Natural killer cell (primary cell): Measurements from ENCODE around the gene SRGAP3. TPM values are rescaled to one million over a fixed set of nuclear protein-coding genes. Genes with fewer than 3 reads are reported as not detected.

Source experiments
- ATAC-seq, 3 donors: fragments of 150-1000 bp in 2 of 3; fragments of 200-7000 bp in 1 of 3; cut with Tn5 transposase; 1 replicate in 1 of 3; 2 replicates in 2 of 3; pipeline ENCODE4 v1.10.0; 2021; ENCODE audit warnings: mild to moderate bottlenecking in 2 of 3, moderate library complexity in 2 of 3
- DNase-seq, 2 donors: peaks; one replicate each; pipeline versions ENCODE4 v3.0.0 to v3.0.0-alpha.2; 2013 to 2021; ENCODE audit warnings: mixed read lengths in 1 of 2
- H3K27ac ChIP-seq: one replicate; pipeline ENCODE4 v1.5.1; 2013; ENCODE audit warnings: mild to moderate bottlenecking, low read length
- H3K27me3 ChIP-seq: one replicate; pipeline ENCODE4 v1.6.1; 2013; ENCODE audit warnings: low read length; ENCODE audit not compliant: control insufficient read depth, insufficient read depth
- H3K36me3 ChIP-seq: one replicate; pipeline ENCODE4 v1.6.1; 2013; ENCODE audit warnings: low read length; ENCODE audit not compliant: control insufficient read depth, insufficient read depth
- H3K4me1 ChIP-seq: one replicate; pipeline ENCODE4 v1.6.1; 2013; ENCODE audit warnings: low read length; ENCODE audit not compliant: control insufficient read depth, insufficient read depth
- H3K4me3 ChIP-seq: one replicate; pipeline ENCODE4 v1.5.1; 2013; ENCODE audit warnings: low read length
- H3K9me3 ChIP-seq: one replicate; pipeline ENCODE4 v1.6.1; 2013; ENCODE audit warnings: low read length; ENCODE audit not compliant: control insufficient read depth, insufficient read depth
- H3K27ac Mint-ChIP-seq, 2 donors: one replicate each; pipeline ENCODE4 v1.8.0; 2022; ENCODE audit warnings: mild to moderate bottlenecking in 2 of 2, mixed read lengths in 2 of 2, moderate library complexity in 1 of 2
- H3K27me3 Mint-ChIP-seq, 2 donors: one replicate each; pipeline ENCODE4 v1.8.0; 2022; ENCODE audit warnings: low read depth in 2 of 2, mixed read lengths in 2 of 2
- H3K36me3 Mint-ChIP-seq: one replicate; pipeline ENCODE4 v1.8.0; 2022; ENCODE audit warnings: mixed read lengths
- H3K4me1 Mint-ChIP-seq, 2 donors: one replicate each; pipeline ENCODE4 v1.8.0; 2022; ENCODE audit warnings: mixed read lengths in 2 of 2
- H3K4me3 Mint-ChIP-seq: one replicate; pipeline ENCODE4 v1.8.0; 2022; ENCODE audit warnings: mild to moderate bottlenecking, moderate library complexity, mixed read lengths
- H3K9me3 Mint-ChIP-seq, 2 donors: one replicate each; pipeline ENCODE4 v1.8.0; 2022; ENCODE audit warnings: mixed read lengths in 2 of 2
- CTCF ChIP-seq: fragments of 200-600 bp; IDR thresholded peaks from one replicate; pipeline ENCODE4 v1.8.0; 2022; ENCODE audit warnings: antibody characterized with exemption
- WGBS: methylation state at CpG from one replicate; pipeline ENCODE4 v1.1.7; 2013; ENCODE audit warnings: missing lambda C conversion rate; ENCODE audit not compliant: insufficient coverage; 5-methylcytosine and 5-hydroxymethylcytosine counted together
- intact Hi-C: fragments of 100-400 bp; cut with micrococcal nuclease; formaldehyde crosslinking; loops from one replicate; pipeline ENCODE4 v1.14.2; 2022
- total RNA-seq, 4 donors: library from RNA; stranded (reverse); fragments of 120-200 nt in 1 of 4; gene quantifications; one replicate each; pipeline versions ENCODE4 v1.2.3 to v1.2.4, GENCODE V29; 2013 to 2022

The SRGAP3 gene
- total RNA-seq, 3 donors from 2014 or later (not counting 1 experiment from before 2014, with no cell fraction given), result 2.5 to 14.9 (median 3.0) TPM

GRCh38 chr3:9238721-9239295 lies 10.6 kb downstream of the SRGAP3 start:
- DNase-seq (no peak), ATAC-seq (no peak)
- Mint-ChIP-seq H3K36me3 (no peaks in the 10 kb centered on the region), H3K4me3 (no peak overlapping the region), H3K27ac (no peak overlapping the region), H3K27me3 (peaks cover 0 to 4% of the 10 kb centered on the region in 2 donors), H3K9me3 (no peaks in the 10 kb centered on the region), H3K4me1 (no peaks in the 10 kb centered on the region)
- Histone ChIP-seq H3K9me3 (no peaks in the 10 kb centered on the region), H3K4me1 (no peaks in the 10 kb centered on the region), H3K4me3 (no peak overlapping the region), H3K27ac (no peak overlapping the region), H3K36me3 (no peaks in the 10 kb centered on the region), H3K27me3 (no peaks in the 10 kb centered on the region)
- TF ChIP-seq CTCF, result no peak
- intact Hi-C loops, result no loop called here
- WGBS, result 95% methylated on average over 4 of the region's 4 CpGs

DNA sequence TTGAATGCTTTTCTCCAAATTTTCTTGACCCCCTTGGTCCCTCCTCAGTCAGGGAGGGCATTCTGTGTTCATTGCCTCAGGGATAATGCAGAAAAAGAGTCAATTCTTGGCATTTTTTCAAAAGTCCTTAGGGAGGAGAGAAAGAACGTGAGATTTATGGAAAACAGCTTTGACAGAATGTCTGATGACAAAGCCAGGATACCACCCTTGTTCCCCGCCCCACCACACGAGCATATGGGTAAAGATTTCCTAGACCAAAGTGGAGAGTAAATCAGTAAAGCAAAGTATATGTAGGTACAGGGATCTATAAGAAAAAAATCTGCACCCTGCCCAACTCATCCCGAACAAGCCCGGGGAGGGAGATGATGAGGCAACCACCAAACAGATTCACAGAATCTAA lies 11.2 kb downstream of the SRGAP3 start:
- 99% methylated on average over 5 of the region's 5 CpGs for WGBS
- no peak overlapping the region for H3K27ac ChIP-seq

GRCh38 chr3:9233814-9234600 lies 15.4 kb downstream of the SRGAP3 start:
- H3K27ac ChIP-seq, result no peak overlapping the region
- H3K36me3 ChIP-seq, result no peaks in the 10 kb centered on the region
- no peaks in the 10 kb centered on the region for H3K27me3 ChIP-seq
- ATAC-seq, result no peak
- Mint-ChIP-seq H3K4me3 (no peak overlapping the region), H3K36me3 (no peaks in the 10 kb centered on the region), H3K9me3 (no peaks in the 10 kb centered on the region), H3K27ac (no peak overlapping the region), H3K27me3 (peaks cover 7% of the 10 kb centered on the region in 2 donors), H3K4me1 (no peaks in the 10 kb centered on the region)
- no peak for DNase-seq
- 94% methylated on average over 8 of the region's 8 CpGs for WGBS
- intact Hi-C loops, result no loop called here
- TF ChIP-seq CTCF, result no peak
- H3K9me3 ChIP-seq, result no peaks in the 10 kb centered on the region
- no peak overlapping the region for H3K4me3 ChIP-seq
- H3K4me1 ChIP-seq, result peaks cover 3% of the 10 kb centered on the region

More for the DNA sequence above, 11.2 kb downstream of the SRGAP3 start:
- H3K36me3 Mint-ChIP-seq, result no peaks in the 10 kb centered on the region
- Histone ChIP-seq H3K4me3 (no peak overlapping the region), H3K9me3 (no peaks in the 10 kb centered on the region), H3K4me1 (no peaks in the 10 kb centered on the region), H3K36me3 (no peaks in the 10 kb centered on the region), H3K27me3 (no peaks in the 10 kb centered on the region)
- H3K9me3 Mint-ChIP-seq, result no peaks in the 10 kb centered on the region
- H3K27me3 Mint-ChIP-seq, result peaks cover 3 to 4% of the 10 kb centered on the region in 2 donors
- DNase-seq (no peak), ATAC-seq (no peak)
- intact Hi-C loops, result no loop called here
- H3K4me1 Mint-ChIP-seq, result no peaks in the 10 kb centered on the region
- H3K27ac Mint-ChIP-seq, result no peak overlapping the region
- no peak overlapping the region for H3K4me3 Mint-ChIP-seq
- no peak for TF ChIP-seq CTCF
